HCT116 (cell line): ENCODE measurements around the gene BFSP2. TPM values are rescaled to one million over a fixed set of nuclear protein-coding genes. Genes with fewer than 3 reads are reported as not detected.

Experiments used
- ATAC-seq: fragments of 200-7000 bp; cut with Tn5 transposase; 2 replicates; pipeline ENCODE4 v1.9.1; 2020; ENCODE audit warnings: mild to moderate bottlenecking, moderate library complexity
- BruUV-seq: library from RNA; stranded (reverse); fragments of 400-500 nt; replicated peaks from 2 replicates; lab custom pipeline; 2021; lab: Mats Ljungman, UMichigan
- CTCF ChIA-PET: fragments of 300-600 bp; sonication (Branson Sonifier 250); formaldehyde crosslinking; loops from one replicate; lab custom pipeline; 2021; ENCODE audit warnings: antibody characterized with exemption; lab: Charles Lee
- POLR2A ChIA-PET: fragments of 300-600, 350-600 bp; sonication (Branson Sonifier 250); formaldehyde crosslinking; loops from one replicate; lab custom pipeline; 2021; ENCODE audit warnings: antibody characterized with exemption; lab: Charles Lee
- RAD21 ChIA-PET, 2 experiments: fragments of 300-600 bp; sonication (Branson Sonifier 250); formaldehyde crosslinking; loops; one replicate each; lab custom pipeline; 2023; ENCODE audit warnings: low total read pairs in 2 of 2; ENCODE audit not compliant: uncharacterized antibody in 2 of 2, unreplicated experiment in 2 of 2, low non-redundant PET in 1 of 2; lab: Charles Lee
- DNase-seq: peaks from one replicate; pipeline ENCODE4 v3.0.0-alpha.2; 2010; ENCODE audit warnings: low read depth, low spot score
- H2AFZ ChIP-seq: fragments of 200-600 bp; shearing (Covaris generic), sonication (generic); 2 replicates; pipeline ENCODE4 v1.6.1; 2017; ENCODE audit warnings: low read depth, mixed run types, mixed read lengths, antibody characterized with exemption, low read length; ENCODE audit not compliant: poor library complexity, severe bottlenecking
- H3K27ac ChIP-seq: 2 replicates; pipeline ENCODE4 v1.5.1; 2012; ENCODE audit warnings: low read depth, low read length
- H3K27me3 ChIP-seq: fragments of 200-600 bp; sonication (generic); 2 replicates; pipeline ENCODE4 v1.6.1; 2016; ENCODE audit warnings: mixed run types, low read length, mixed read lengths; ENCODE audit not compliant: insufficient read depth
- H3K36me3 ChIP-seq, 2 experiments: fragments of 200-500 bp in 1 of 2; fragments of 200-600 bp in 1 of 2; sonication (Bioruptor generic) in 1 of 2; sonication (generic) in 1 of 2; 2 replicates each; pipeline versions ENCODE4 v1.5.1 to v1.6.1; 2014 to 2016; ENCODE audit warnings: low read length in 2 of 2, inconsistent platforms in 1 of 2, mixed read lengths in 1 of 2, mixed run types in 1 of 2; ENCODE audit not compliant: insufficient read depth in 2 of 2, control insufficient read depth in 1 of 2
- H3K4me1 ChIP-seq, 2 experiments: fragments of 200-600 bp in 1 of 2; sonication (generic) in 1 of 2; 2 replicates each; pipeline versions ENCODE4 v1.5.1 to v1.6.1; 2012 to 2017; ENCODE audit warnings: low read length in 2 of 2, inconsistent platforms in 1 of 2, mild to moderate bottlenecking in 1 of 2, mixed read lengths in 1 of 2, mixed run types in 1 of 2, moderate library complexity in 1 of 2; ENCODE audit not compliant: insufficient read depth in 2 of 2, control insufficient read depth in 1 of 2
- H3K4me2 ChIP-seq: fragments of 200-600 bp; sonication (generic); 2 replicates; pipeline ENCODE4 v1.6.1; 2017; ENCODE audit warnings: mixed run types, low read length, mixed read lengths
- H3K4me3 ChIP-seq, 2 experiments: fragments of 200-600 bp in 1 of 2; sonication (generic) in 1 of 2; replicated peaks in 1 of 2; 2 replicates each; pipeline ENCODE4 v1.5.1; 2011 to 2016; ENCODE audit warnings: low read length in 2 of 2, control low read depth in 1 of 2, low read depth in 1 of 2, mild to moderate bottlenecking in 1 of 2, mixed read lengths in 1 of 2, mixed run types in 1 of 2
- H3K79me2 ChIP-seq: fragments of 200-600 bp; sonication (generic); 2 replicates; pipeline ENCODE4 v1.6.1; 2017; ENCODE audit warnings: mild to moderate bottlenecking, mixed run types, low read length, moderate library complexity, mixed read lengths; ENCODE audit not compliant: insufficient read depth
- H3K9ac ChIP-seq: fragments of 200-600 bp; sonication (generic); 2 replicates; pipeline ENCODE4 v1.6.1; 2016; ENCODE audit warnings: low read length, mixed read lengths
- H3K9me2 ChIP-seq: fragments of 200-600 bp; sonication (generic), shearing (Covaris generic); 2 replicates; pipeline ENCODE4 v1.6.1; 2017; ENCODE audit warnings: mixed run types, mild to moderate bottlenecking, moderate library complexity; ENCODE audit not compliant: insufficient read depth
- H3K9me3 ChIP-seq, 2 experiments: fragments of 200-500 bp in 1 of 2; fragments of 200-600 bp in 1 of 2; sonication (Bioruptor generic) in 1 of 2; sonication (generic) in 1 of 2; 2 replicates each; pipeline ENCODE4 v1.6.1; 2014 to 2017; ENCODE audit warnings: low read length in 2 of 2, mixed read lengths in 2 of 2, inconsistent platforms in 1 of 2, low read depth in 1 of 2, mild to moderate bottlenecking in 1 of 2, mixed run types in 1 of 2, moderate library complexity in 1 of 2; ENCODE audit not compliant: control insufficient read depth in 1 of 2, insufficient read depth in 1 of 2
- H4K20me1 ChIP-seq: fragments of 200-600 bp; sonication (generic), shearing (Covaris generic); 2 replicates; pipeline ENCODE4 v1.6.1; 2017; ENCODE audit warnings: mixed run types, mild to moderate bottlenecking, moderate library complexity; ENCODE audit not compliant: insufficient read depth
- CBX3 ChIP-seq: IDR thresholded peaks from 2 replicates; pipeline ENCODE4 v1.6.1; 2012; ENCODE audit warnings: low read depth
- EGR1 ChIP-seq: IDR thresholded peaks from 2 replicates; pipeline ENCODE4 v1.6.1; 2012; ENCODE audit warnings: low read depth
- FOSL1 ChIP-seq: IDR thresholded peaks from 2 replicates; pipeline ENCODE4 v1.6.1; 2012; ENCODE audit warnings: low read depth
- JUND ChIP-seq: IDR thresholded peaks from 2 replicates; pipeline ENCODE4 v1.6.1; 2012
- POLR2AphosphoS5 ChIP-seq: IDR thresholded peaks from 2 replicates; pipeline ENCODE4 v1.6.1; 2011; ENCODE audit warnings: mild to moderate bottlenecking, low read depth, low read length, moderate library complexity
- RAD21 ChIP-seq: IDR thresholded peaks from 2 replicates; pipeline ENCODE4 v1.6.1; 2012; ENCODE audit warnings: low read depth, mild to moderate bottlenecking
- YY1 ChIP-seq: IDR thresholded peaks from 2 replicates; pipeline ENCODE4 v1.6.1; 2011; ENCODE audit warnings: low read length, low read depth, moderate library complexity, mild to moderate bottlenecking; ENCODE audit not compliant: insufficient replicate concordance; ENCODE audit errors: extremely low read depth
- ZNF274 ChIP-seq: fragments of 200-500 bp; sonication (Bioruptor generic); IDR thresholded peaks from 2 replicates; pipeline ENCODE4 v1.6.1; 2014; ENCODE audit warnings: mild to moderate bottlenecking, low read depth, low read length, inconsistent platforms
- intact Hi-C: fragments of 100-400 bp; cut with micrococcal nuclease; formaldehyde crosslinking; loops from 2 replicates; pipeline ENCODE4 v1.10.0; 2022
- total RNA-seq: library from RNA; stranded (reverse); gene quantifications from one replicate; pipeline ENCODE4 v1.2.1, GENCODE V29; 2021; ENCODE audit not compliant: unreplicated experiment
- TF ChIP-seq, protein P1 (sequence below): IDR thresholded peaks from 2 replicates; pipeline ENCODE4 v1.6.1; 2012; ENCODE audit warnings: low read depth
- TF ChIP-seq, protein P2 (sequence below): IDR thresholded peaks from 2 replicates; pipeline ENCODE4 v1.6.1; 2012
- TF ChIP-seq, protein P3 (sequence below), 3 experiments: fragments of 200-600 bp in 1 of 3; sonication (generic) in 1 of 3; IDR thresholded peaks in 2 of 3; conservative IDR thresholded peaks in 1 of 3; 2 replicates each; pipeline ENCODE4 v1.5.1; 2012 to 2017; ENCODE audit warnings: low read depth in 2 of 3, low read length in 2 of 3, antibody characterized with exemption in 1 of 3, borderline replicate concordance in 1 of 3, control low read depth in 1 of 3, mild to moderate bottlenecking in 1 of 3, mixed read lengths in 1 of 3, mixed run types in 1 of 3, moderate library complexity in 1 of 3; ENCODE audit not compliant: insufficient read depth in 1 of 3
- TF ChIP-seq, protein P4 (sequence below): IDR thresholded peaks from 2 replicates; pipeline ENCODE4 v1.6.1; 2011; ENCODE audit warnings: mild to moderate bottlenecking, low read length, moderate library complexity; ENCODE audit not compliant: insufficient replicate concordance; ENCODE audit errors: extremely low read depth

BFSP2 gene
- total RNA-seq, 1 experiment from 2014 or later, result not detected

DNA sequence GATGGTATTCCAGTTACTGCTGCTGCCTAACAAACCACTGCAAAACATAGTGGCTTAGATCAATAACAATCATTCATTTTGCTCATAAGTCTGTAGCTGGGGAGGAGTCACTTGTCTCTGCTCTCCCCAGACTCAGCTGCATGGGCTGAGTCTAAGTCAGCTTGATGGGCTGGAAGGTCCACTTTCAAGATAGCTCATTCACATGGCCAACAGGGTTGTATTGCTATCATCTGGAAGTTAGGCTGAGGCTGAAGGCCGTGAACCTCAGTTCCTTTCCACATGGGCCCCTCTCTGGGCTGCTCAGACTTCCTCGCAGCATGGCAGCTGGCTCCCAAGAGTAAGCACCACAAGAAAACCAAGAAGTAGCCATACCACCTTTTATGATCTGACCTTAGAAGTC lies 28.7 kb upstream of the BFSP2 start (continued):
- no peak for TF ChIP-seq RAD21
- TF ChIP-seq POLR2AphosphoS5, result no peak
- TF ChIP-seq, all 23 proteins: peak for 0

DNA sequence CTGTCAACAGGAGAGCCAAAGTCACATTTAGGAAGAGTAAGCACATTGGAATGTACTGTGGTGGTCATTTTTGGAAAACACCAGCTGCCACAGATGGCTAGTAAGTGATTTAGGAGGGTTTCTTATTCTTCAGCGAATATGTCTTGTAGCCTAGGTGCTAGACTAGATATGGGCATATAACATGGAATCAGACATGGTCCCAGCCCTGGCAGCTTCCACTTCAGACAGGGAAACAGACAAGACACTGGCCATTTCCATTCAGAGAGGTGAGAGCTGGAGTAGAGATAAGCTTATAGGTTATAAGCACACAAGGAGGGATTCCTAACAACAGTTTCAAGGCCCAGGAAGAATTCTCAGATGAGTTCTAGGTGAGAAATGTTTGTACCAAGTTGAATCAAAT lies 28.2 kb upstream of the BFSP2 start:
- CTCF ChIA-PET, result no interaction called here
- POLR2A ChIA-PET, result no interaction called here
- intact Hi-C loops, result no loop called here
- no peaks in the 10 kb centered on the region for H4K20me1 ChIP-seq
- H3K79me2 ChIP-seq, result no peaks in the 10 kb centered on the region
- RAD21 ChIA-PET, result interaction anchor here in 1 of 2 experiments (0.7 kb wide), 1 partner anchor 9 kb away, joined by 6 read pairs; no protein-coding TSS in a partner anchor
- no peak for DNase-seq
- TF ChIP-seq FOSL1 (no peak), JUND (no peak), CBX3 (no peak), YY1 (no peak), EGR1 (no peak), ZNF274 (no peak)
- TF ChIP-seq, protein P1, sequence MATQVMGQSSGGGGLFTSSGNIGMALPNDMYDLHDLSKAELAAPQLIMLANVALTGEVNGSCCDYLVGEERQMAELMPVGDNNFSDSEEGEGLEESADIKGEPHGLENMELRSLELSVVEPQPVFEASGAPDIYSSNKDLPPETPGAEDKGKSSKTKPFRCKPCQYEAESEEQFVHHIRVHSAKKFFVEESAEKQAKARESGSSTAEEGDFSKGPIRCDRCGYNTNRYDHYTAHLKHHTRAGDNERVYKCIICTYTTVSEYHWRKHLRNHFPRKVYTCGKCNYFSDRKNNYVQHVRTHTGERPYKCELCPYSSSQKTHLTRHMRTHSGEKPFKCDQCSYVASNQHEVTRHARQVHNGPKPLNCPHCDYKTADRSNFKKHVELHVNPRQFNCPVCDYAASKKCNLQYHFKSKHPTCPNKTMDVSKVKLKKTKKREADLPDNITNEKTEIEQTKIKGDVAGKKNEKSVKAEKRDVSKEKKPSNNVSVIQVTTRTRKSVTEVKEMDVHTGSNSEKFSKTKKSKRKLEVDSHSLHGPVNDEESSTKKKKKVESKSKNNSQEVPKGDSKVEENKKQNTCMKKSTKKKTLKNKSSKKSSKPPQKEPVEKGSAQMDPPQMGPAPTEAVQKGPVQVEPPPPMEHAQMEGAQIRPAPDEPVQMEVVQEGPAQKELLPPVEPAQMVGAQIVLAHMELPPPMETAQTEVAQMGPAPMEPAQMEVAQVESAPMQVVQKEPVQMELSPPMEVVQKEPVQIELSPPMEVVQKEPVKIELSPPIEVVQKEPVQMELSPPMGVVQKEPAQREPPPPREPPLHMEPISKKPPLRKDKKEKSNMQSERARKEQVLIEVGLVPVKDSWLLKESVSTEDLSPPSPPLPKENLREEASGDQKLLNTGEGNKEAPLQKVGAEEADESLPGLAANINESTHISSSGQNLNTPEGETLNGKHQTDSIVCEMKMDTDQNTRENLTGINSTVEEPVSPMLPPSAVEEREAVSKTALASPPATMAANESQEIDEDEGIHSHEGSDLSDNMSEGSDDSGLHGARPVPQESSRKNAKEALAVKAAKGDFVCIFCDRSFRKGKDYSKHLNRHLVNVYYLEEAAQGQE, result no peak
- TF ChIP-seq, protein P2, sequence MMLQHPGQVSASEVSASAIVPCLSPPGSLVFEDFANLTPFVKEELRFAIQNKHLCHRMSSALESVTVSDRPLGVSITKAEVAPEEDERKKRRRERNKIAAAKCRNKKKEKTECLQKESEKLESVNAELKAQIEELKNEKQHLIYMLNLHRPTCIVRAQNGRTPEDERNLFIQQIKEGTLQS, result no peak
- TF ChIP-seq, protein P3, sequence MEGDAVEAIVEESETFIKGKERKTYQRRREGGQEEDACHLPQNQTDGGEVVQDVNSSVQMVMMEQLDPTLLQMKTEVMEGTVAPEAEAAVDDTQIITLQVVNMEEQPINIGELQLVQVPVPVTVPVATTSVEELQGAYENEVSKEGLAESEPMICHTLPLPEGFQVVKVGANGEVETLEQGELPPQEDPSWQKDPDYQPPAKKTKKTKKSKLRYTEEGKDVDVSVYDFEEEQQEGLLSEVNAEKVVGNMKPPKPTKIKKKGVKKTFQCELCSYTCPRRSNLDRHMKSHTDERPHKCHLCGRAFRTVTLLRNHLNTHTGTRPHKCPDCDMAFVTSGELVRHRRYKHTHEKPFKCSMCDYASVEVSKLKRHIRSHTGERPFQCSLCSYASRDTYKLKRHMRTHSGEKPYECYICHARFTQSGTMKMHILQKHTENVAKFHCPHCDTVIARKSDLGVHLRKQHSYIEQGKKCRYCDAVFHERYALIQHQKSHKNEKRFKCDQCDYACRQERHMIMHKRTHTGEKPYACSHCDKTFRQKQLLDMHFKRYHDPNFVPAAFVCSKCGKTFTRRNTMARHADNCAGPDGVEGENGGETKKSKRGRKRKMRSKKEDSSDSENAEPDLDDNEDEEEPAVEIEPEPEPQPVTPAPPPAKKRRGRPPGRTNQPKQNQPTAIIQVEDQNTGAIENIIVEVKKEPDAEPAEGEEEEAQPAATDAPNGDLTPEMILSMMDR (IDR thresholded peaks at IDR 0.05 in 2 of 3, conservative IDR thresholded peaks at IDR 0.05 in 1 of 3; ENCODE audit: borderline replicate concordance in 1 of 3, insufficient read depth in 1 of 3, low read depth in 2 of 3, low read length in 2 of 3), result no peak
- TF ChIP-seq, protein P4, sequence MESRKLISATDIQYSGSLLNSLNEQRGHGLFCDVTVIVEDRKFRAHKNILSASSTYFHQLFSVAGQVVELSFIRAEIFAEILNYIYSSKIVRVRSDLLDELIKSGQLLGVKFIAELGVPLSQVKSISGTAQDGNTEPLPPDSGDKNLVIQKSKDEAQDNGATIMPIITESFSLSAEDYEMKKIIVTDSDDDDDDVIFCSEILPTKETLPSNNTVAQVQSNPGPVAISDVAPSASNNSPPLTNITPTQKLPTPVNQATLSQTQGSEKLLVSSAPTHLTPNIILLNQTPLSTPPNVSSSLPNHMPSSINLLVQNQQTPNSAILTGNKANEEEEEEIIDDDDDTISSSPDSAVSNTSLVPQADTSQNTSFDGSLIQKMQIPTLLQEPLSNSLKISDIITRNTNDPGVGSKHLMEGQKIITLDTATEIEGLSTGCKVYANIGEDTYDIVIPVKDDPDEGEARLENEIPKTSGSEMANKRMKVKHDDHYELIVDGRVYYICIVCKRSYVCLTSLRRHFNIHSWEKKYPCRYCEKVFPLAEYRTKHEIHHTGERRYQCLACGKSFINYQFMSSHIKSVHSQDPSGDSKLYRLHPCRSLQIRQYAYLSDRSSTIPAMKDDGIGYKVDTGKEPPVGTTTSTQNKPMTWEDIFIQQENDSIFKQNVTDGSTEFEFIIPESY, result no peak
- TF ChIP-seq, all 23 proteins: peak for 0
- H3K9me3 ChIP-seq, result no peaks in the 10 kb centered on the region
- BruUV-seq, result no TSS peak
- no peaks in the 10 kb centered on the region for H3K36me3 ChIP-seq
- no peak overlapping the region for H3K4me3 ChIP-seq
- no peaks in the 10 kb centered on the region for H3K4me1 ChIP-seq
- H3K27ac ChIP-seq, result no peak overlapping the region
- ATAC-seq, result no peak
- H3K9me2 ChIP-seq, result no peaks in the 10 kb centered on the region
- H3K4me2 ChIP-seq, result no peak overlapping the region
- H3K27me3 ChIP-seq, result peaks cover 86% of the 10 kb centered on the region
- no peak overlapping the region for H2AFZ ChIP-seq
- no peak overlapping the region for H3K9ac ChIP-seq
